H9 (cell line): ENCODE results near the gene COX11. TPM values are rescaled to one million over a fixed set of nuclear protein-coding genes. Genes with fewer than 3 reads are reported as not detected.

Source experiments
- DNase-seq: peaks from one replicate; pipeline ENCODE4 v3.0.0-alpha.2; 2017
- H2AFZ ChIP-seq: one replicate; pipeline ENCODE4 v1.6.1; 2013; ENCODE audit warnings: mild to moderate bottlenecking, low read length, control low read depth, moderate library complexity
- H2AK5ac ChIP-seq: 2 replicates; pipeline ENCODE4 v1.6.1; 2013; ENCODE audit warnings: low read length, control low read depth, mixed read lengths; ENCODE audit not compliant: insufficient read length
- H2BK120ac ChIP-seq: one replicate; pipeline ENCODE4 v1.6.1; 2013; ENCODE audit warnings: low read depth, mild to moderate bottlenecking, low read length, control low read depth, inconsistent platforms; ENCODE audit not compliant: poor library complexity, severe bottlenecking
- H2BK12ac ChIP-seq: 2 replicates; pipeline ENCODE4 v1.6.1; 2013; ENCODE audit warnings: low read length, control low read depth, mixed read lengths, low read depth; ENCODE audit not compliant: insufficient read length
- H2BK15ac ChIP-seq: 2 replicates; pipeline ENCODE4 v1.6.1; 2013; ENCODE audit warnings: low read depth, low read length, control low read depth
- H2BK20ac ChIP-seq: one replicate; pipeline ENCODE4 v1.6.1; 2013; ENCODE audit warnings: low read depth, mild to moderate bottlenecking, low read length, control low read depth, inconsistent platforms; ENCODE audit not compliant: poor library complexity, severe bottlenecking
- H2BK5ac ChIP-seq: 2 replicates; pipeline ENCODE4 v1.6.1; 2013; ENCODE audit warnings: low read length, control low read depth, mixed read lengths; ENCODE audit not compliant: insufficient read length
- H3K14ac ChIP-seq: 2 replicates; pipeline ENCODE4 v1.6.1; 2013; ENCODE audit warnings: low read length, control low read depth; ENCODE audit not compliant: insufficient read depth
- H3K18ac ChIP-seq: 2 replicates; pipeline ENCODE4 v1.6.1; 2013; ENCODE audit warnings: low read depth, mild to moderate bottlenecking, mixed read lengths, low read length, control low read depth; ENCODE audit not compliant: insufficient read length
- H3K23ac ChIP-seq: 2 replicates; pipeline ENCODE4 v1.6.1; 2013; ENCODE audit warnings: low read length, control low read depth, mixed read lengths, low read depth; ENCODE audit not compliant: insufficient read length
- H3K23me2 ChIP-seq: 2 replicates; pipeline ENCODE4 v1.6.1; 2013; ENCODE audit warnings: low read depth, mild to moderate bottlenecking, mixed read lengths, low read length, control low read depth; ENCODE audit not compliant: insufficient read length, poor library complexity, severe bottlenecking
- H3K27ac ChIP-seq: 2 replicates; pipeline ENCODE4 v1.5.1; 2013; ENCODE audit warnings: low read length, control low read depth, mixed read lengths, low read depth; ENCODE audit not compliant: insufficient read length
- H3K27me3 ChIP-seq: 2 replicates; pipeline ENCODE4 v1.6.1; 2013; ENCODE audit warnings: low read length, control low read depth, inconsistent platforms; ENCODE audit not compliant: insufficient read depth
- H3K4ac ChIP-seq: 2 replicates; pipeline ENCODE4 v1.6.1; 2013; ENCODE audit warnings: low read depth, mild to moderate bottlenecking, control low read depth, inconsistent platforms, low read length, moderate library complexity
- H3K4me1 ChIP-seq: 2 replicates; pipeline ENCODE4 v1.6.1; 2013; ENCODE audit warnings: low read length, control low read depth, inconsistent platforms; ENCODE audit not compliant: insufficient read depth
- H3K4me2 ChIP-seq: 2 replicates; pipeline ENCODE4 v1.6.1; 2013; ENCODE audit warnings: low read length, control low read depth, mixed read lengths; ENCODE audit not compliant: insufficient read length, insufficient read depth
- H3K56ac ChIP-seq: 2 replicates; pipeline ENCODE4 v1.6.1; 2013; ENCODE audit warnings: low read depth, mild to moderate bottlenecking, mixed read lengths, low read length, control low read depth; ENCODE audit not compliant: insufficient read length
- H3K79me1 ChIP-seq: 2 replicates; pipeline ENCODE4 v1.6.1; 2013; ENCODE audit warnings: low read depth, mild to moderate bottlenecking, moderate library complexity, low read length, control low read depth, inconsistent platforms; ENCODE audit not compliant: insufficient read depth, poor library complexity, severe bottlenecking
- H3K79me2 ChIP-seq: 2 replicates; pipeline ENCODE4 v1.6.1; 2013; ENCODE audit warnings: low read length, control low read depth, inconsistent platforms; ENCODE audit not compliant: insufficient read depth
- H3K9ac ChIP-seq: 2 replicates; pipeline ENCODE4 v1.6.1; 2013; ENCODE audit warnings: low read length, control low read depth, mixed read lengths; ENCODE audit not compliant: insufficient read length; ENCODE audit errors: extremely low read depth
- H3K9me3 ChIP-seq: one replicate; pipeline ENCODE4 v1.6.1; 2013; ENCODE audit warnings: low read depth, low read length, inconsistent platforms; ENCODE audit not compliant: control insufficient read depth
- H3T11ph ChIP-seq: one replicate; pipeline ENCODE4 v1.6.1; 2013; ENCODE audit warnings: mild to moderate bottlenecking, low read length, control low read depth, inconsistent platforms
- H4K20me1 ChIP-seq: one replicate; pipeline ENCODE4 v1.6.1; 2013; ENCODE audit not compliant: control insufficient read depth, insufficient read length, insufficient read depth
- H4K5ac ChIP-seq: 2 replicates; pipeline ENCODE4 v1.6.1; 2013; ENCODE audit warnings: low read depth, mild to moderate bottlenecking, mixed read lengths, low read length, control low read depth; ENCODE audit not compliant: insufficient read length
- H4K8ac ChIP-seq: replicated peaks from 2 replicates; pipeline ENCODE4 v1.6.1; 2013; ENCODE audit warnings: low read length, control low read depth, mixed read lengths, low read depth; ENCODE audit not compliant: insufficient read length
- H4K91ac ChIP-seq: 2 replicates; pipeline ENCODE4 v1.6.1; 2013; ENCODE audit warnings: low read depth, mild to moderate bottlenecking, moderate library complexity, mixed read lengths, low read length, control low read depth; ENCODE audit not compliant: insufficient read length
- H3K27ac Mint-ChIP-seq, 3 experiments: 2 replicates in 2 of 3; 3 replicates in 1 of 3; pipeline ENCODE4 v1.8.0; 2020 to 2021; ENCODE audit warnings: mixed read lengths in 3 of 3, mild to moderate bottlenecking in 1 of 3, moderate library complexity in 1 of 3
- H3K27me3 Mint-ChIP-seq: 2 replicates; pipeline ENCODE4 v1.8.0; 2021; ENCODE audit warnings: low read depth, mild to moderate bottlenecking, moderate library complexity, mixed read lengths
- H3K36me3 Mint-ChIP-seq, 3 experiments: 2 replicates in 2 of 3; 3 replicates in 1 of 3; pipeline ENCODE4 v1.8.0; 2020 to 2021; ENCODE audit warnings: low read depth in 3 of 3, mixed read lengths in 3 of 3; ENCODE audit not compliant: insufficient read depth in 1 of 3
- H3K4me1 Mint-ChIP-seq, 2 experiments: 2 replicates each; pipeline ENCODE4 v1.8.0; 2020; ENCODE audit warnings: mixed read lengths in 2 of 2
- H3K4me3 Mint-ChIP-seq, 2 experiments: 2 replicates in 1 of 2; 3 replicates in 1 of 2; pipeline ENCODE4 v1.8.0; 2020 to 2021; ENCODE audit warnings: mild to moderate bottlenecking in 2 of 2, mixed read lengths in 2 of 2, moderate library complexity in 1 of 2
- H3K9me3 Mint-ChIP-seq, 2 experiments: 2 replicates in 1 of 2; 3 replicates in 1 of 2; pipeline ENCODE4 v1.8.0; 2020; ENCODE audit warnings: mild to moderate bottlenecking in 2 of 2, mixed read lengths in 2 of 2, moderate library complexity in 1 of 2
- CTCF ChIP-seq: fragments of 200-600 bp; sonication (generic); conservative IDR thresholded peaks from 3 replicates; pipeline ENCODE4 v1.8.0; 2021; ENCODE audit warnings: antibody characterized with exemption, mild to moderate bottlenecking
- WGBS: extraction: QIAGEN DNeasy Blood & Tissue Kit; methylation state at CpG from one replicate; pipeline ENCODE4 v1.1.7; 2013; ENCODE audit warnings: missing lambda C conversion rate, low lambda C conversion rate, mixed read lengths; ENCODE audit not compliant: insufficient read length; ENCODE audit errors: extremely low coverage; 5-methylcytosine and 5-hydroxymethylcytosine counted together
- total RNA-seq: library from RNA; stranded (reverse); gene quantifications from 2 replicates; pipeline ENCODE4 v1.2.1, GENCODE V29; 2021

The COX11 gene
- total RNA-seq, 1 experiment from 2014 or later, result 76.1 TPM

GRCh38 chr17:54969658-54970572 is 1.5 kb upstream of the COX11 start:
- Mint-ChIP-seq H3K27ac (no peak overlapping the region), H3K27me3 (no peaks in the 10 kb centered on the region), H3K4me1 (peaks cover 12 to 13% of the 10 kb centered on the region in 2 experiments), H3K36me3 (peaks cover 7 to 18% (median 14%) of the 10 kb centered on the region in 3 experiments; a peak in 6 of 7 replicates), H3K9me3 (no peaks in the 10 kb centered on the region), H3K4me3 (peak overlapping the region in 1 of 2 experiments; percentile 43; a peak in 1 of 5 replicates)
- no peak overlapping the region for H2BK15ac ChIP-seq
- H3K27ac ChIP-seq, result no peak overlapping the region
- H3K9ac ChIP-seq, result no peak overlapping the region
- no peak overlapping the region for H2AK5ac ChIP-seq
- peak overlapping the region; percentile 83 for H3K4me2 ChIP-seq
- H3K18ac ChIP-seq, result no peak overlapping the region
- H3K27me3 ChIP-seq, result no peaks in the 10 kb centered on the region
- no peaks in the 10 kb centered on the region for H3K9me3 ChIP-seq
- H4K8ac ChIP-seq, result no peak overlapping the region
- DNase-seq, result no peak
- H2BK120ac ChIP-seq, result no peak overlapping the region
- no peak overlapping the region for H3K14ac ChIP-seq
- H3K4ac ChIP-seq, result no peak overlapping the region
- H2BK5ac ChIP-seq, result no peak overlapping the region
- H3T11ph ChIP-seq, result no peak overlapping the region
- no peak for TF ChIP-seq CTCF
- H3K79me2 ChIP-seq, result peaks cover 16% of the 10 kb centered on the region; the same call in 1 of the 2 replicates
- no peak overlapping the region for H4K91ac ChIP-seq
- no peaks in the 10 kb centered on the region for H3K79me1 ChIP-seq
- WGBS, result no CpG with 5 or more reads among the region's 7 CpGs
- H4K5ac ChIP-seq, result no peak overlapping the region
- no peak overlapping the region for H2AFZ ChIP-seq
- H3K23me2 ChIP-seq, result peaks cover 7% of the 10 kb centered on the region
- H2BK20ac ChIP-seq, result no peak overlapping the region
- no peaks in the 10 kb centered on the region for H4K20me1 ChIP-seq
- H2BK12ac ChIP-seq, result no peak overlapping the region
- H3K4me1 ChIP-seq, result no peaks in the 10 kb centered on the region; the same call in 1 of the 2 replicates
- H3K23ac ChIP-seq, result no peak overlapping the region
- H3K56ac ChIP-seq, result no peak overlapping the region
